HCT116 (cell line): Measurements from ENCODE around the gene RASGRF1. TPM values are rescaled to one million over a fixed set of nuclear protein-coding genes. Genes with fewer than 3 reads are reported as not detected.

ENCODE experiments used
- ATAC-seq: fragments of 200-7000 bp; cut with Tn5 transposase; 2 replicates; pipeline ENCODE4 v1.9.1; 2020; ENCODE audit warnings: mild to moderate bottlenecking, moderate library complexity
- BruUV-seq: library from RNA; stranded (reverse); fragments of 400-500 nt; replicated peaks from 2 replicates; lab custom pipeline; 2021; lab: Mats Ljungman, UMichigan
- CTCF ChIA-PET: fragments of 300-600 bp; sonication (Branson Sonifier 250); formaldehyde crosslinking; loops from one replicate; lab custom pipeline; 2021; ENCODE audit warnings: antibody characterized with exemption; lab: Charles Lee
- POLR2A ChIA-PET: fragments of 300-600, 350-600 bp; sonication (Branson Sonifier 250); formaldehyde crosslinking; loops from one replicate; lab custom pipeline; 2021; ENCODE audit warnings: antibody characterized with exemption; lab: Charles Lee
- RAD21 ChIA-PET, 2 experiments: fragments of 300-600 bp; sonication (Branson Sonifier 250); formaldehyde crosslinking; loops; one replicate each; lab custom pipeline; 2023; ENCODE audit warnings: low total read pairs in 2 of 2; ENCODE audit not compliant: uncharacterized antibody in 2 of 2, unreplicated experiment in 2 of 2, low non-redundant PET in 1 of 2; lab: Charles Lee
- DNase-seq: peaks from one replicate; pipeline ENCODE4 v3.0.0-alpha.2; 2010; ENCODE audit warnings: low read depth, low spot score
- H2AFZ ChIP-seq: fragments of 200-600 bp; shearing (Covaris generic), sonication (generic); 2 replicates; pipeline ENCODE4 v1.6.1; 2017; ENCODE audit warnings: low read depth, mixed run types, mixed read lengths, antibody characterized with exemption, low read length; ENCODE audit not compliant: poor library complexity, severe bottlenecking
- H3K27ac ChIP-seq: 2 replicates; pipeline ENCODE4 v1.5.1; 2012; ENCODE audit warnings: low read depth, low read length
- H3K27me3 ChIP-seq: fragments of 200-600 bp; sonication (generic); 2 replicates; pipeline ENCODE4 v1.6.1; 2016; ENCODE audit warnings: mixed run types, low read length, mixed read lengths; ENCODE audit not compliant: insufficient read depth
- H3K36me3 ChIP-seq, 2 experiments: fragments of 200-500 bp in 1 of 2; fragments of 200-600 bp in 1 of 2; sonication (Bioruptor generic) in 1 of 2; sonication (generic) in 1 of 2; 2 replicates each; pipeline versions ENCODE4 v1.5.1 to v1.6.1; 2014 to 2016; ENCODE audit warnings: low read length in 2 of 2, inconsistent platforms in 1 of 2, mixed read lengths in 1 of 2, mixed run types in 1 of 2; ENCODE audit not compliant: insufficient read depth in 2 of 2, control insufficient read depth in 1 of 2
- H3K4me1 ChIP-seq, 2 experiments: fragments of 200-600 bp in 1 of 2; sonication (generic) in 1 of 2; 2 replicates each; pipeline versions ENCODE4 v1.5.1 to v1.6.1; 2012 to 2017; ENCODE audit warnings: low read length in 2 of 2, inconsistent platforms in 1 of 2, mild to moderate bottlenecking in 1 of 2, mixed read lengths in 1 of 2, mixed run types in 1 of 2, moderate library complexity in 1 of 2; ENCODE audit not compliant: insufficient read depth in 2 of 2, control insufficient read depth in 1 of 2
- H3K4me2 ChIP-seq: fragments of 200-600 bp; sonication (generic); 2 replicates; pipeline ENCODE4 v1.6.1; 2017; ENCODE audit warnings: mixed run types, low read length, mixed read lengths
- H3K4me3 ChIP-seq, 2 experiments: fragments of 200-600 bp in 1 of 2; sonication (generic) in 1 of 2; replicated peaks in 1 of 2; 2 replicates each; pipeline ENCODE4 v1.5.1; 2011 to 2016; ENCODE audit warnings: low read length in 2 of 2, control low read depth in 1 of 2, low read depth in 1 of 2, mild to moderate bottlenecking in 1 of 2, mixed read lengths in 1 of 2, mixed run types in 1 of 2
- H3K79me2 ChIP-seq: fragments of 200-600 bp; sonication (generic); 2 replicates; pipeline ENCODE4 v1.6.1; 2017; ENCODE audit warnings: mild to moderate bottlenecking, mixed run types, low read length, moderate library complexity, mixed read lengths; ENCODE audit not compliant: insufficient read depth
- H3K9ac ChIP-seq: fragments of 200-600 bp; sonication (generic); 2 replicates; pipeline ENCODE4 v1.6.1; 2016; ENCODE audit warnings: low read length, mixed read lengths
- H3K9me2 ChIP-seq: fragments of 200-600 bp; sonication (generic), shearing (Covaris generic); 2 replicates; pipeline ENCODE4 v1.6.1; 2017; ENCODE audit warnings: mixed run types, mild to moderate bottlenecking, moderate library complexity; ENCODE audit not compliant: insufficient read depth
- H3K9me3 ChIP-seq, 2 experiments: fragments of 200-500 bp in 1 of 2; fragments of 200-600 bp in 1 of 2; sonication (Bioruptor generic) in 1 of 2; sonication (generic) in 1 of 2; 2 replicates each; pipeline ENCODE4 v1.6.1; 2014 to 2017; ENCODE audit warnings: low read length in 2 of 2, mixed read lengths in 2 of 2, inconsistent platforms in 1 of 2, low read depth in 1 of 2, mild to moderate bottlenecking in 1 of 2, mixed run types in 1 of 2, moderate library complexity in 1 of 2; ENCODE audit not compliant: control insufficient read depth in 1 of 2, insufficient read depth in 1 of 2
- H4K20me1 ChIP-seq: fragments of 200-600 bp; sonication (generic), shearing (Covaris generic); 2 replicates; pipeline ENCODE4 v1.6.1; 2017; ENCODE audit warnings: mixed run types, mild to moderate bottlenecking, moderate library complexity; ENCODE audit not compliant: insufficient read depth
- CBX3 ChIP-seq: IDR thresholded peaks from 2 replicates; pipeline ENCODE4 v1.6.1; 2012; ENCODE audit warnings: low read depth
- EGR1 ChIP-seq: IDR thresholded peaks from 2 replicates; pipeline ENCODE4 v1.6.1; 2012; ENCODE audit warnings: low read depth
- ELF1 ChIP-seq: IDR thresholded peaks from 2 replicates; pipeline ENCODE4 v1.6.1; 2012; ENCODE audit warnings: low read depth, borderline replicate concordance
- JUND ChIP-seq: IDR thresholded peaks from 2 replicates; pipeline ENCODE4 v1.6.1; 2012
- POLR2AphosphoS5 ChIP-seq: IDR thresholded peaks from 2 replicates; pipeline ENCODE4 v1.6.1; 2011; ENCODE audit warnings: mild to moderate bottlenecking, low read depth, low read length, moderate library complexity
- RAD21 ChIP-seq: IDR thresholded peaks from 2 replicates; pipeline ENCODE4 v1.6.1; 2012; ENCODE audit warnings: low read depth, mild to moderate bottlenecking
- SIN3A ChIP-seq: IDR thresholded peaks from 2 replicates; pipeline ENCODE4 v1.6.1; 2012; ENCODE audit warnings: low read depth
- SP1 ChIP-seq: IDR thresholded peaks from 2 replicates; pipeline ENCODE4 v1.6.1; 2012; ENCODE audit warnings: low read depth
- TCF7L2 ChIP-seq: IDR thresholded peaks from 2 replicates; pipeline ENCODE4 v1.7.0; 2011; ENCODE audit warnings: borderline replicate concordance, inconsistent platforms; ENCODE audit not compliant: insufficient read depth, insufficient read length; ENCODE audit errors: extremely low read depth
- YY1 ChIP-seq: IDR thresholded peaks from 2 replicates; pipeline ENCODE4 v1.6.1; 2011; ENCODE audit warnings: low read length, low read depth, moderate library complexity, mild to moderate bottlenecking; ENCODE audit not compliant: insufficient replicate concordance; ENCODE audit errors: extremely low read depth
- intact Hi-C: fragments of 100-400 bp; cut with micrococcal nuclease; formaldehyde crosslinking; loops from 2 replicates; pipeline ENCODE4 v1.10.0; 2022
- total RNA-seq: library from RNA; stranded (reverse); gene quantifications from one replicate; pipeline ENCODE4 v1.2.1, GENCODE V29; 2021; ENCODE audit not compliant: unreplicated experiment
- TF ChIP-seq, protein P1 (sequence below), 3 experiments: fragments of 200-600 bp in 1 of 3; sonication (generic) in 1 of 3; IDR thresholded peaks in 2 of 3; conservative IDR thresholded peaks in 1 of 3; 2 replicates each; pipeline ENCODE4 v1.5.1; 2012 to 2017; ENCODE audit warnings: low read depth in 2 of 3, low read length in 2 of 3, antibody characterized with exemption in 1 of 3, borderline replicate concordance in 1 of 3, control low read depth in 1 of 3, mild to moderate bottlenecking in 1 of 3, mixed read lengths in 1 of 3, mixed run types in 1 of 3, moderate library complexity in 1 of 3; ENCODE audit not compliant: insufficient read depth in 1 of 3
- TF ChIP-seq, protein P2 (sequence below): IDR thresholded peaks from 2 replicates; pipeline ENCODE4 v1.6.1; 2012
- TF ChIP-seq, protein P3 (sequence below): IDR thresholded peaks from 2 replicates; pipeline ENCODE4 v1.6.1; 2012

The RASGRF1 gene
- total RNA-seq, 1 experiment from 2014 or later: 2.4 TPM

DNA sequence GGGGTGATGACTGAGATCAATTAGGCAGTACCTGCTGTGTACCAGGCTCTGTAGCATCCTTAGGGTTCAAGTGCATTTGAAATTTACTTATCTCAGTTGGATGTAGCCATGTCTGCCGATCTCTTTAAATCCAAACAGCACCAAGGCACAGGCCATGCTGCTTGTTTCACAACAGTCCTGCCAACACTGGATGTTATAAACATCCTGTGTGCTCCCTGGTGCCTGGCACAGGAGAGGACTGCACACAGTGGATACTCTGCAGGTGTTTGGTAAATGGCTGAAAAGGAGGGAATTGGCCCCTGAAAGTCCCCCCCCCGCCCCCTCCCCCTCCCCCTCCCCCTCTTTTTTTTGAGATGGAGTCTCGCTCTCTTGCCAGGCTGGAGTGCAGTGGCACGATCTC lies 172.7 kb downstream of the RASGRF1 start:
- no peak overlapping the region for H3K4me3 ChIP-seq
- intact Hi-C loops: no loop called here
- POLR2A ChIA-PET: no interaction called here
- TF ChIP-seq SIN3A: no peak
- no peak for TF ChIP-seq ELF1
- no peak for TF ChIP-seq TCF7L2
- no peak for TF ChIP-seq SP1
- TF ChIP-seq, protein P1, sequence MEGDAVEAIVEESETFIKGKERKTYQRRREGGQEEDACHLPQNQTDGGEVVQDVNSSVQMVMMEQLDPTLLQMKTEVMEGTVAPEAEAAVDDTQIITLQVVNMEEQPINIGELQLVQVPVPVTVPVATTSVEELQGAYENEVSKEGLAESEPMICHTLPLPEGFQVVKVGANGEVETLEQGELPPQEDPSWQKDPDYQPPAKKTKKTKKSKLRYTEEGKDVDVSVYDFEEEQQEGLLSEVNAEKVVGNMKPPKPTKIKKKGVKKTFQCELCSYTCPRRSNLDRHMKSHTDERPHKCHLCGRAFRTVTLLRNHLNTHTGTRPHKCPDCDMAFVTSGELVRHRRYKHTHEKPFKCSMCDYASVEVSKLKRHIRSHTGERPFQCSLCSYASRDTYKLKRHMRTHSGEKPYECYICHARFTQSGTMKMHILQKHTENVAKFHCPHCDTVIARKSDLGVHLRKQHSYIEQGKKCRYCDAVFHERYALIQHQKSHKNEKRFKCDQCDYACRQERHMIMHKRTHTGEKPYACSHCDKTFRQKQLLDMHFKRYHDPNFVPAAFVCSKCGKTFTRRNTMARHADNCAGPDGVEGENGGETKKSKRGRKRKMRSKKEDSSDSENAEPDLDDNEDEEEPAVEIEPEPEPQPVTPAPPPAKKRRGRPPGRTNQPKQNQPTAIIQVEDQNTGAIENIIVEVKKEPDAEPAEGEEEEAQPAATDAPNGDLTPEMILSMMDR (IDR thresholded peaks at IDR 0.05 in 2 of 3, conservative IDR thresholded peaks at IDR 0.05 in 1 of 3; ENCODE audit: borderline replicate concordance in 1 of 3, insufficient read depth in 1 of 3, low read depth in 2 of 3, low read length in 2 of 3): no peak
- no peak for TF ChIP-seq CBX3
- no peak for TF ChIP-seq EGR1
- no peak for TF ChIP-seq JUND
- TF ChIP-seq, protein P2, sequence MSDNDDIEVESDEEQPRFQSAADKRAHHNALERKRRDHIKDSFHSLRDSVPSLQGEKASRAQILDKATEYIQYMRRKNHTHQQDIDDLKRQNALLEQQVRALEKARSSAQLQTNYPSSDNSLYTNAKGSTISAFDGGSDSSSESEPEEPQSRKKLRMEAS: no peak
- no peak for TF ChIP-seq RAD21
- no peak for TF ChIP-seq YY1
- TF ChIP-seq POLR2AphosphoS5: no peak
- TF ChIP-seq, protein P3, sequence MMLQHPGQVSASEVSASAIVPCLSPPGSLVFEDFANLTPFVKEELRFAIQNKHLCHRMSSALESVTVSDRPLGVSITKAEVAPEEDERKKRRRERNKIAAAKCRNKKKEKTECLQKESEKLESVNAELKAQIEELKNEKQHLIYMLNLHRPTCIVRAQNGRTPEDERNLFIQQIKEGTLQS: no peak
- TF ChIP-seq, all 23 proteins: peak for 0
- Histone ChIP-seq H2AFZ (no peak overlapping the region), H3K9me3 (no peaks in the 10 kb centered on the region), H3K27me3 (no peaks in the 10 kb centered on the region), H3K4me2 (no peak overlapping the region), H3K9ac (no peak overlapping the region), H4K20me1 (no peaks in the 10 kb centered on the region), H3K4me1 (no peaks in the 10 kb centered on the region), H3K36me3 (peaks cover 5 to 31% of the 10 kb centered on the region in 2 experiments), H3K79me2 (peaks cover 4% of the 10 kb centered on the region; the same call in 1 of the 2 replicates), H3K9me2 (no peaks in the 10 kb centered on the region), H3K27ac (no peak overlapping the region)
- DNase-seq (no peak), ATAC-seq (no peak)
- no TSS peak for BruUV-seq
- CTCF ChIA-PET: no interaction called here
- RAD21 ChIA-PET: no interaction called here
